Smooth muscle cell of the brain vasculature (primary cell): Measurements from ENCODE around the gene SP110.

Source experiments
- DNase-seq: peaks from one replicate; pipeline ENCODE4 v3.0.0-alpha.2; 2012; ENCODE audit warnings: low read depth, low spot score

Gene SP110

GRCh38 chr2:230170532-230170931 lies 49.3 kb downstream of the SP110 start:
- DNase-seq = no peak

GRCh38 chr2:230166557-230167170 lies 53.1 kb downstream of the SP110 start:
- no peak for DNase-seq

GRCh38 chr2:230164139-230164538 lies 55.6 kb downstream of the SP110 start:
- DNase-seq = no peak

GRCh38 chr2:230162981-230163380 lies 56.8 kb downstream of the SP110 start:
- DNase-seq = no peak

- DNase-seq = no peak
These were observed 58.6 kb downstream of the SP110 start for GRCh38 chr2:230161184-230161583.

GRCh38 chr2:230160112-230160660 lies 59.6 kb downstream of the SP110 start:
- DNase-seq = peak; percentile 31

- no peak for DNase-seq
These were observed 61.3 kb downstream of the SP110 start for GRCh38 chr2:230158468-230158867.

- DNase-seq = no peak
These were observed 62.7 kb downstream of the SP110 start for GRCh38 chr2:230156782-230157699.

- no peak for DNase-seq
These were observed 64.4 kb downstream of the SP110 start for GRCh38 chr2:230155359-230155758.

GRCh38 chr2:230153390-230153976 lies 66.3 kb downstream of the SP110 start:
- no peak for DNase-seq

GRCh38 chr2:230152334-230152733 lies 67.5 kb downstream of the SP110 start:
- no peak for DNase-seq

GRCh38 chr2:230144355-230144754 lies 75.4 kb downstream of the SP110 start:
- no peak for DNase-seq

GRCh38 chr2:230140667-230141066 lies 79.1 kb downstream of the SP110 start:
- no peak for DNase-seq

GRCh38 chr2:230137902-230138539 lies 81.8 kb downstream of the SP110 start:
- DNase-seq = no peak

GRCh38 chr2:230135130-230135525 lies 84.7 kb downstream of the SP110 start:
- DNase-seq = no peak

- DNase-seq = no peak
These were observed 85.2 kb downstream of the SP110 start for GRCh38 chr2:230134496-230135129.

- DNase-seq = no peak
These were observed 88.4 kb downstream of the SP110 start for GRCh38 chr2:230131366-230131765.

- peak; percentile 69 for DNase-seq
These were observed 89.0 kb downstream of the SP110 start for GRCh38 chr2:230130668-230131364.

- no peak for DNase-seq
These were observed 90.4 kb downstream of the SP110 start for GRCh38 chr2:230129343-230129742.

- no peak for DNase-seq
These were observed 91.0 kb downstream of the SP110 start for GRCh38 chr2:230128623-230129342.
